Measurements from ENCODE around the gene DOCK2.
"Not testable (repeated sequence)": the region's sequence is repeated elsewhere in the genome, so short reads cannot be mapped to it uniquely, and the experiment has no call there.

Gene DOCK2

GRCh38 chr5:169953196-169953595 is 316.1 kb downstream of the DOCK2 start:
- DNase-seq: not testable (repeated sequence)

- DNase-seq: no peak
Measured at GRCh38 chr5:169954786-169955185, 317.7 kb downstream of the DOCK2 start.

GRCh38 chr5:169956126-169956525 is 319.1 kb downstream of the DOCK2 start:
- DNase-seq: no peak

- no peak for DNase-seq
Measured at GRCh38 chr5:169956756-169957155, 319.7 kb downstream of the DOCK2 start.

GRCh38 chr5:169958278-169958677 is 321.2 kb downstream of the DOCK2 start:
- DNase-seq: no peak

GRCh38 chr5:169960659-169961058 is 323.6 kb downstream of the DOCK2 start:
- no peak for DNase-seq

GRCh38 chr5:169964246-169964645 is 327.2 kb downstream of the DOCK2 start:
- no peak for DNase-seq

GRCh38 chr5:169970339-169970738 is 333.3 kb downstream of the DOCK2 start:
- DNase-seq: no peak

- peak; percentile 79 for DNase-seq
Measured at GRCh38 chr5:169970911-169971765, 334.1 kb downstream of the DOCK2 start.

- no peak for DNase-seq
Measured at GRCh38 chr5:169971780-169972179, 334.7 kb downstream of the DOCK2 start.

- DNase-seq: no peak
Measured at GRCh38 chr5:169973056-169973455, 336.0 kb downstream of the DOCK2 start.

GRCh38 chr5:169974121-169974770 is 337.2 kb downstream of the DOCK2 start:
- no peak for DNase-seq

GRCh38 chr5:169978714-169979113 is 341.6 kb downstream of the DOCK2 start:
- no peak for DNase-seq

GRCh38 chr5:169979871-169980270 is 342.8 kb downstream of the DOCK2 start:
- no peak for DNase-seq

GRCh38 chr5:169980418-169981053 is 343.5 kb downstream of the DOCK2 start, which contains the start of gene INSYN2B:
Gene INSYN2B (minus strand): TSS chr5:169980495. CDS start chr5:169883898, 96,597 bp downstream.
- peak; percentile 71 for DNase-seq

GRCh38 chr5:169988206-169988605 is 351.1 kb downstream of the DOCK2 start:
- DNase-seq: no peak

GRCh38 chr5:169988947-169989346 is 351.9 kb downstream of the DOCK2 start:
- DNase-seq: no peak

GRCh38 chr5:169989365-169989764 is 352.3 kb downstream of the DOCK2 start:
- DNase-seq: no peak

GRCh38 chr5:169991115-169991869 is 354.2 kb downstream of the DOCK2 start:
- no peak for DNase-seq

GRCh38 chr5:169992789-169993484 is 355.9 kb downstream of the DOCK2 start:
- DNase-seq: no peak

GRCh38 chr5:169993485-169993790 is 356.4 kb downstream of the DOCK2 start:
- no peak for DNase-seq

GRCh38 chr5:169997798-169998197 is 360.7 kb downstream of the DOCK2 start:
- DNase-seq: no peak

GRCh38 chr5:169999621-170000020 is 362.5 kb downstream of the DOCK2 start:
- DNase-seq: no peak
